ENCODE data around the gene EDARADD. TPM values are rescaled to one million over a fixed set of nuclear protein-coding genes. Genes with fewer than 3 reads are reported as not detected.

EDARADD gene
- total and polyA plus RNA-seq, 2 of the 13 experiments (the other 11 are each of a cell fraction or from before 2014, with no cell fraction given) = 0.03 TPM; not detected in 1

- no peaks in the 10 kb centered on the region for H3K9me3 ChIP-seq (ENCODE audit: low read length)
- no TSS peak for BruUV-seq (replicated peaks)
- H3K4me1 ChIP-seq (ENCODE audit: insufficient read depth, low read length) = peaks cover 7% of the 10 kb centered on the region
- intact Hi-C loops (cut with micrococcal nuclease; ENCODE audit: unreplicated experiment) (no loop called here), in situ Hi-C loops (cut with HindIII; ENCODE audit: extremely low pct_ligation_motif_present, low pct_unique_long_range_greater_than_20kb) (no loop called here)
- TF ChIP-seq CAMTA2 (CRISPR knock-in tag; IDR thresholded peaks at IDR 0.05; ENCODE audit: borderline replicate concordance) (no peak), MAFK (conservative IDR thresholded peaks at IDR 0.05 in 1 of 2, IDR thresholded peaks at IDR 0.05 in 1 of 2; ENCODE audit: low read length in 2 of 2) (0 out of 4 replicates have a peak, but pooled peaks of 1 of the 2 experiments have one; percentile 9)
- no peak overlapping the region for H3K4me3 ChIP-seq (replicated peaks in 1 of 3; ENCODE audit: insufficient read depth in 1 of 3, low read depth in 2 of 3, low read length in 3 of 3)
- no peak for DNase-seq (ENCODE audit: low spot score)
- no peak for ATAC-seq
- H3K4me2 ChIP-seq (ENCODE audit: low read depth, low read length) = no peak overlapping the region
- no peak for FAIRE-seq
- ChIA-PET CTCF (ENCODE audit: low intra/inter-chr PET ratio, low total read pairs) (no interaction called here), POLR2A (no interaction called here)
- no peak overlapping the region for H3K9ac ChIP-seq (ENCODE audit: insufficient read depth, low read depth, low read length)
- no peaks in the 10 kb centered on the region for H3K36me3 ChIP-seq (replicated peaks in 1 of 2; ENCODE audit: control insufficient read depth in 1 of 2, insufficient read depth in 2 of 2, low read length in 2 of 2)
- H3K27me3 ChIP-seq (ENCODE audit: control insufficient read depth in 1 of 2, insufficient read depth in 2 of 2, low read length in 2 of 2) = no peaks in the 10 kb centered on the region; a peak in 2 of 5 replicates
- H4K20me1 ChIP-seq (ENCODE audit: insufficient read depth, low read length) = no peaks in the 10 kb centered on the region
- H2AFZ ChIP-seq (ENCODE audit: low read length) = no peak overlapping the region
- no peaks in the 10 kb centered on the region for H3K79me2 ChIP-seq (ENCODE audit: insufficient read depth, low read length)
- 5% methylated on average over 1 of the region's 1 CpG for WGBS (ENCODE audit: low lambda C conversion rate)
- no peak overlapping the region for H3K27ac ChIP-seq (ENCODE audit: extremely low read length, insufficient read depth, low read length)
Measured at GRCh38 chr1:236371083-236371482, 23.0 kb upstream of the EDARADD start.

GRCh38 chr1:236377832-236378535 is 16.1 kb upstream of the EDARADD start:
- no peak overlapping the region for H3K4me2 ChIP-seq (ENCODE audit: low read depth, low read length)
- WGBS (ENCODE audit: low lambda C conversion rate) = 79% methylated on average over 2 of the region's 2 CpGs
- no peak overlapping the region for H2AFZ ChIP-seq (ENCODE audit: low read length)
- CTCF ChIA-PET (ENCODE audit: low intra/inter-chr PET ratio, low total read pairs) = no interaction called here
- H3K4me1 ChIP-seq (ENCODE audit: insufficient read depth, low read length) = no peaks in the 10 kb centered on the region
- BruUV-seq (replicated peaks) = no TSS peak
- no peak overlapping the region for H3K4me3 ChIP-seq (replicated peaks in 1 of 3; ENCODE audit: insufficient read depth in 1 of 3, low read depth in 2 of 3, low read length in 3 of 3)
- H3K9ac ChIP-seq (ENCODE audit: insufficient read depth, low read depth, low read length) = no peak overlapping the region
- no peaks in the 10 kb centered on the region for H3K36me3 ChIP-seq (replicated peaks in 1 of 2; ENCODE audit: control insufficient read depth in 1 of 2, insufficient read depth in 2 of 2, low read length in 2 of 2)
- POLR2A ChIA-PET = no interaction called here
- DNase-seq (ENCODE audit: low spot score) (no peak), FAIRE-seq (no peak), ATAC-seq (no peak)
- no peak overlapping the region for H3K27ac ChIP-seq (ENCODE audit: extremely low read length, insufficient read depth, low read length)
- H4K20me1 ChIP-seq (ENCODE audit: insufficient read depth, low read length) = no peaks in the 10 kb centered on the region
- no peaks in the 10 kb centered on the region; a peak in 1 of 5 replicates for H3K27me3 ChIP-seq (ENCODE audit: control insufficient read depth in 1 of 2, insufficient read depth in 2 of 2, low read length in 2 of 2)
- intact Hi-C loops (cut with micrococcal nuclease; ENCODE audit: unreplicated experiment) = no loop called here
- no peaks in the 10 kb centered on the region for H3K79me2 ChIP-seq (ENCODE audit: insufficient read depth, low read length)
- H3K9me3 ChIP-seq (ENCODE audit: low read length) = no peaks in the 10 kb centered on the region
- in situ Hi-C loops (cut with HindIII; ENCODE audit: extremely low pct_ligation_motif_present, low pct_unique_long_range_greater_than_20kb) = no loop called here
- TF ChIP-seq HBP1 (CRISPR knock-in tag; IDR thresholded peaks at IDR 0.05; ENCODE audit: low read depth) = no peak
- TF ChIP-seq KLF13 (CRISPR knock-in tag; IDR thresholded peaks at IDR 0.05) = no peak
- no peak for TF ChIP-seq LRRFIP1 (CRISPR knock-in tag; conservative IDR thresholded peaks at IDR 0.05)
- TF ChIP-seq NCOA5 (CRISPR knock-in tag; IDR thresholded peaks at IDR 0.05) = no peak
- no peak for TF ChIP-seq ZNF251 (CRISPR knock-in tag; IDR thresholded peaks at IDR 0.05)
- no peak for TF ChIP-seq FOSL2 (CRISPR knock-in tag; IDR thresholded peaks at IDR 0.05)
- TF ChIP-seq NBN (conservative IDR thresholded peaks at IDR 0.05) = no peak
- no peak for TF ChIP-seq GMEB2 (CRISPR knock-in tag; IDR thresholded peaks at IDR 0.05; ENCODE audit: low read depth)
- TF ChIP-seq ZBTB3 (CRISPR knock-in tag; IDR thresholded peaks at IDR 0.05; ENCODE audit: borderline replicate concordance, low read depth) = no peak

Measured in HepG2 (cell line).